ENCODE measurements around the gene VCL. TPM values are rescaled to one million over a fixed set of nuclear protein-coding genes. Genes with fewer than 3 reads are reported as not detected.

VCL gene
- total and polyA plus RNA-seq, 2 of the 8 experiments (the other 6 are each of a cell fraction or from before 2014, with no cell fraction given), result 119 to 377 TPM

DNA sequence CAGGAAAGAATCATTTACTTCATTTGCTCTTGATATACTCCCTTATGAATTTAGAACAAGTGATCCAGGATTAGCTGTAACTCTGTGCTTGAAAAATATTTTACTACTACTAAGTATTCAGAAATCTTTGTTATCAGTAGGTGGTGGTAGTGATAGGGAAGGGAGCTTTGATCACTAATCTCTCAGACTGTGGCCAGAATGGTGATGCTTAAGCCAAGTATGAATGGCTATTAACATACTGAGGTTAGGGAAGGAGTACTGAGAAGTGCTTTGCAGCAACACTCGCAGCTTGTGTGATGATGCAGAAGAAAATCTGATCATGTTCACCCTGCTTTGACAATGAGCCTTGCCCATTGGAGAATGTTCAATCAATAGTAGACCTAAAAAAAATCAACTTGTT lies 123.5 kb downstream of the VCL start:
- no peak overlapping the region for H2BK5ac ChIP-seq (ENCODE audit: low read depth, low read length)
- no peaks in the 10 kb centered on the region for H3K23me2 ChIP-seq (ENCODE audit: low read depth, low read length)
- no peak overlapping the region for H2BK15ac ChIP-seq (ENCODE audit: low read length)
- H3K9ac ChIP-seq (replicated peaks in 1 of 4; ENCODE audit: extremely low read depth in 1 of 4, low read depth in 3 of 4, low read length in 3 of 4), result no peak overlapping the region
- CTCF ChIA-PET (ENCODE audit: partially characterized antibody), result interaction anchor here (0.6 to 1.5 kb wide), 4 partner anchors 13 to 235 kb away, joined by 3 to 4 read pairs (median 3); no protein-coding TSS in a partner anchor
- H4K8ac ChIP-seq (ENCODE audit: extremely low read depth, insufficient read depth, low read length), result no peak overlapping the region
- no peak overlapping the region for H4K5ac ChIP-seq (ENCODE audit: insufficient read length, low read depth, low read length)
- H4K91ac ChIP-seq (replicated peaks; ENCODE audit: insufficient read length, low read length), result no peak overlapping the region
- no peaks in the 10 kb centered on the region for H3K9me3 ChIP-seq (ENCODE audit: insufficient read depth in 2 of 2, low read depth in 1 of 2, low read length in 1 of 2)
- no peak overlapping the region for H2BK12ac ChIP-seq (ENCODE audit: low read depth, low read length)
- no peak overlapping the region for H3K4me3 ChIP-seq (ENCODE audit: extremely low read depth in 1 of 4, insufficient read depth in 2 of 4, low read depth in 3 of 4, low read length in 4 of 4)
- H3K56ac ChIP-seq (replicated peaks; ENCODE audit: insufficient read length, low read depth, low read length), result no peak overlapping the region
- no peak overlapping the region for H3K4ac ChIP-seq (replicated peaks; ENCODE audit: insufficient read length, low read depth, low read length)
- no peak overlapping the region for H3K18ac ChIP-seq (ENCODE audit: extremely low read depth, low read length)
- POLR2A ChIA-PET (ENCODE audit: partially characterized antibody), result interaction anchor here (0.7 to 1.3 kb wide), 3 partner anchors 8 to 22 kb away, joined by 3 to 5 read pairs (median 4); no protein-coding TSS in a partner anchor
- H3K14ac ChIP-seq (ENCODE audit: insufficient read length), result no peak overlapping the region
- no peaks in the 10 kb centered on the region for H3K79me1 ChIP-seq (ENCODE audit: low read depth, low read length)
- no peak overlapping the region for H2AK5ac ChIP-seq (ENCODE audit: low read depth, low read length)
- H4K20me1 ChIP-seq (replicated peaks in 1 of 2; ENCODE audit: control insufficient read depth in 1 of 2, insufficient read depth in 2 of 2, low read length in 2 of 2), result peaks cover 0 to 3% of the 10 kb centered on the region in 2 experiments
- DNase-seq (ENCODE audit: low read depth in 1 of 2, low spot score in 2 of 2) (no peak), FAIRE-seq (no peak)
- no peak overlapping the region for H2BK120ac ChIP-seq (replicated peaks; ENCODE audit: low read depth, low read length)
- H3K4me1 ChIP-seq (replicated peaks in 1 of 4; ENCODE audit: control insufficient read depth in 3 of 4, insufficient read depth in 4 of 4, low read length in 3 of 4), result no peaks in the 10 kb centered on the region
- no peak overlapping the region for H2AFZ ChIP-seq (ENCODE audit: low read length)
- no peak overlapping the region for H3K23ac ChIP-seq (ENCODE audit: insufficient read length)
- H3K36me3 ChIP-seq (ENCODE audit: control insufficient read depth in 2 of 4, insufficient read depth in 4 of 4, low read length in 3 of 4), result peaks cover 18 to 92% (median 59%) of the 10 kb centered on the region in 4 experiments
- no peaks in the 10 kb centered on the region for H3K27me3 ChIP-seq (replicated peaks in 1 of 4; ENCODE audit: control insufficient read depth in 3 of 4, extremely low read depth in 1 of 4, insufficient read depth in 3 of 4, low read length in 3 of 4)
- H3K79me2 ChIP-seq (ENCODE audit: control insufficient read depth in 1 of 2, insufficient read depth in 2 of 2, low read length in 2 of 2), result no peaks in the 10 kb centered on the region
- H3K4me2 ChIP-seq (ENCODE audit: insufficient read depth in 1 of 2, low read depth in 2 of 2, low read length in 2 of 2), result no peak overlapping the region
- no peak overlapping the region for H3K27ac ChIP-seq (ENCODE audit: low read depth, low read length)
- 100% methylated on average over 1 of the region's 1 CpG; no CpG with 5 or more reads in 1 of the 2 experiments for WGBS, 2 experiments (ENCODE audit: extremely low coverage in 1 of 2, insufficient coverage in 1 of 2, insufficient read length in 1 of 2, insufficient replicate concordance in 2 of 2, low coverage in 1 of 2, low lambda C conversion rate in 2 of 2, missing lambda C conversion rate in 1 of 2)
- H2BK20ac ChIP-seq (ENCODE audit: low read length), result no peak overlapping the region
- no peak for TF ChIP-seq NRF1 (IDR thresholded peaks at IDR 0.05; ENCODE audit: low read depth, low read length)
- TF ChIP-seq SP2 (IDR thresholded peaks at IDR 0.05; ENCODE audit: low read length), result no peak
- no peak for TF ChIP-seq JUND (IDR thresholded peaks at IDR 0.05; ENCODE audit: low read length)
- no peak for TF ChIP-seq TEAD4 (IDR thresholded peaks at IDR 0.05; ENCODE audit: low read depth, low read length)
- TF ChIP-seq GABPA (IDR thresholded peaks at IDR 0.05; ENCODE audit: borderline replicate concordance, insufficient read depth, low read length), result no peak
- no peak for TF ChIP-seq EZH2 (IDR thresholded peaks at IDR 0.05; ENCODE audit: low read depth, low read length, severe bottlenecking)
- TF ChIP-seq, protein P1, sequence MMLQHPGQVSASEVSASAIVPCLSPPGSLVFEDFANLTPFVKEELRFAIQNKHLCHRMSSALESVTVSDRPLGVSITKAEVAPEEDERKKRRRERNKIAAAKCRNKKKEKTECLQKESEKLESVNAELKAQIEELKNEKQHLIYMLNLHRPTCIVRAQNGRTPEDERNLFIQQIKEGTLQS (IDR thresholded peaks at IDR 0.05; ENCODE audit: insufficient read depth, low read depth, low read length), result no peak
- no peak for TF ChIP-seq CBX5 (IDR thresholded peaks at IDR 0.05; ENCODE audit: low read depth, low read length)
- no peak for TF ChIP-seq BACH1 (IDR thresholded peaks at IDR 0.05; ENCODE audit: low read length)
- no peak for TF ChIP-seq SIRT6 (IDR thresholded peaks at IDR 0.05; ENCODE audit: low read length)
- TF ChIP-seq RBBP5 (IDR thresholded peaks at IDR 0.05; ENCODE audit: borderline replicate concordance, low read depth, low read length), result no peak
- TF ChIP-seq RAD21 (IDR thresholded peaks at IDR 0.05 in 1 of 2, conservative IDR thresholded peaks at IDR 0.05 in 1 of 2; ENCODE audit: low read depth in 2 of 2, low read length in 2 of 2), result no peak
- TF ChIP-seq SIX5 (IDR thresholded peaks at IDR 0.05; ENCODE audit: low read depth, low read length), result no peak
- no peak for TF ChIP-seq KDM5A (IDR thresholded peaks at IDR 0.05; ENCODE audit: low read length)
- TF ChIP-seq CEBPB (IDR thresholded peaks at IDR 0.05; ENCODE audit: low read depth, low read length), result no peak

Measured in H1 (cell line).